Neural cell (in vitro differentiated cells): ENCODE results near the gene OR52W1. TPM values are rescaled to one million over a fixed set of nuclear protein-coding genes. Genes with fewer than 3 reads are reported as not detected.

Experiments
- H2AFZ ChIP-seq: fragments of 200-600, 300-800 bp; sonication (generic), shearing (Covaris generic); 2 replicates; pipeline ENCODE4 v1.6.0; 2014; ENCODE audit warnings: low read depth, mild to moderate bottlenecking, antibody characterized with exemption, low read length, moderate library complexity
- H3F3A ChIP-seq: fragments of 200-600 bp; shearing (Covaris generic); 2 replicates; pipeline ENCODE4 v1.6.1; 2016; ENCODE audit warnings: mild to moderate bottlenecking, moderate library complexity, mixed read lengths, antibody characterized with exemption, low read length; ENCODE audit not compliant: insufficient read depth, poor library complexity, severe bottlenecking
- H3K27ac ChIP-seq: fragments of 200-600, 300-800 bp; sonication (generic), shearing (Covaris generic); 2 replicates; pipeline ENCODE4 v1.5.1; 2014; ENCODE audit warnings: mild to moderate bottlenecking, low read length, moderate library complexity
- H3K27me3 ChIP-seq: fragments of 300-800, 200-600 bp; sonication (generic), shearing (Covaris generic); 2 replicates; pipeline ENCODE4 v1.6.0; 2014; ENCODE audit warnings: mild to moderate bottlenecking, low read depth, low read length, moderate library complexity; ENCODE audit not compliant: insufficient read depth
- H3K36me3 ChIP-seq: fragments of 300-800, 200-600 bp; sonication (generic), shearing (Covaris generic); 2 replicates; pipeline ENCODE4 v1.5.1; 2014; ENCODE audit warnings: mild to moderate bottlenecking, antibody characterized with exemption, low read length, moderate library complexity; ENCODE audit not compliant: insufficient read depth
- H3K4me2 ChIP-seq: fragments of 300-800, 200-600 bp; sonication (generic), shearing (Covaris generic); 2 replicates; pipeline ENCODE4 v1.6.0; 2014; ENCODE audit warnings: mild to moderate bottlenecking, low read length
- H3K4me3 ChIP-seq: fragments of 300-800, 200-600 bp; sonication (generic), shearing (Covaris generic); 2 replicates; pipeline ENCODE4 v1.5.1; 2014; ENCODE audit warnings: mild to moderate bottlenecking, low read length, moderate library complexity
- H3K79me2 ChIP-seq: fragments of 200-600 bp; shearing (Covaris generic); replicated peaks from 2 replicates; pipeline ENCODE4 v1.6.0; 2014; ENCODE audit warnings: mild to moderate bottlenecking, low read length, moderate library complexity; ENCODE audit not compliant: insufficient read depth
- H3K9ac ChIP-seq: fragments of 300-800, 200-600 bp; sonication (generic), shearing (Covaris generic); 2 replicates; pipeline ENCODE4 v1.6.1; 2016; ENCODE audit warnings: mild to moderate bottlenecking, low read length, mixed read lengths
- H3K9me2 ChIP-seq: fragments of 200-600 bp; shearing (Covaris generic); 2 replicates; pipeline ENCODE4 v1.6.1; 2016; ENCODE audit warnings: mild to moderate bottlenecking, low read length, mixed read lengths; ENCODE audit not compliant: insufficient read depth
- H3K9me3 ChIP-seq: fragments of 200-600, 300-800 bp; sonication (generic), shearing (Covaris generic); 2 replicates; pipeline ENCODE4 v1.6.1; 2016; ENCODE audit warnings: mild to moderate bottlenecking, mixed run types, low read length, moderate library complexity, mixed read lengths
- H4K20me1 ChIP-seq: fragments of 200-600 bp; shearing (Covaris generic); 2 replicates; pipeline ENCODE4 v1.6.1; 2016; ENCODE audit warnings: mild to moderate bottlenecking, mixed run types; ENCODE audit not compliant: insufficient read depth
- CTCF ChIP-seq: fragments of 450-650 bp; IDR thresholded peaks from 2 replicates; pipeline ENCODE4 v1.5.1; 2014; ENCODE audit warnings: antibody characterized with exemption, mild to moderate bottlenecking, moderate library complexity; ENCODE audit not compliant: poor library complexity, severe bottlenecking
- EP300 ChIP-seq: fragments of 450-650 bp; conservative IDR thresholded peaks from 2 replicates; pipeline ENCODE4 v1.6.1; 2014; ENCODE audit warnings: antibody characterized with exemption, mild to moderate bottlenecking, moderate library complexity; ENCODE audit not compliant: poor library complexity, severe bottlenecking
- EZH2 ChIP-seq: fragments of 200-600, 300-800 bp; shearing (Covaris generic), sonication (generic); IDR thresholded peaks from 2 replicates; pipeline ENCODE4 v1.6.1; 2014; ENCODE audit warnings: antibody characterized with exemption, low read length, borderline replicate concordance, mild to moderate bottlenecking; ENCODE audit not compliant: insufficient read depth, poor library complexity, severe bottlenecking
- MXI1 ChIP-seq: fragments of 450-650 bp; conservative IDR thresholded peaks from 2 replicates; pipeline ENCODE4 v1.6.1; 2014; ENCODE audit warnings: antibody characterized with exemption, mild to moderate bottlenecking; ENCODE audit not compliant: poor library complexity, severe bottlenecking
- POLR2AphosphoS5 ChIP-seq: IDR thresholded peaks from 2 replicates; pipeline ENCODE4 v1.6.1; 2012
- RAD21 ChIP-seq: fragments of 450-650 bp; conservative IDR thresholded peaks from 2 replicates; pipeline ENCODE4 v1.6.1; 2014; ENCODE audit warnings: antibody characterized with exemption, mild to moderate bottlenecking, moderate library complexity
- REST ChIP-seq: IDR thresholded peaks from 2 replicates; pipeline ENCODE4 v1.6.1; 2012; ENCODE audit warnings: borderline replicate concordance
- SMC3 ChIP-seq: fragments of 450-650 bp; conservative IDR thresholded peaks from 2 replicates; pipeline ENCODE4 v1.6.1; 2014; ENCODE audit warnings: antibody characterized with exemption, mild to moderate bottlenecking, moderate library complexity; ENCODE audit not compliant: poor library complexity
- TAF1 ChIP-seq: IDR thresholded peaks from 2 replicates; pipeline ENCODE4 v1.6.1; 2012; ENCODE audit warnings: low read depth
- polyA plus RNA-seq: library from polyadenylated mRNA; depleted of rRNA; stranded (reverse); fragments of >200 nt; gene quantifications from 2 replicates; pipeline ENCODE4 v1.2.3, GENCODE V29; 2014

OR52W1 gene
- polyA plus RNA-seq, 1 donor from 2014 or later = not detected

GRCh38 chr11:6203327-6203726 lies 4.3 kb downstream of the OR52W1 start:
- TF ChIP-seq MXI1 = no peak
- no peak for TF ChIP-seq TAF1
- no peak for TF ChIP-seq CTCF
- no peak for TF ChIP-seq REST
- TF ChIP-seq EZH2 = no peak
- no peak for TF ChIP-seq EP300
- TF ChIP-seq SMC3 = no peak
- no peak for TF ChIP-seq RAD21
- no peak for TF ChIP-seq POLR2AphosphoS5
- H3K79me2 ChIP-seq = no peaks in the 10 kb centered on the region
- H3F3A ChIP-seq = no peaks in the 10 kb centered on the region
- H3K4me2 ChIP-seq = no peak overlapping the region
- no peaks in the 10 kb centered on the region for H3K27me3 ChIP-seq
- H3K27ac ChIP-seq = no peak overlapping the region
- H3K36me3 ChIP-seq = no peaks in the 10 kb centered on the region
- H2AFZ ChIP-seq = no peak overlapping the region
- H4K20me1 ChIP-seq = no peaks in the 10 kb centered on the region
- H3K9me2 ChIP-seq = no peaks in the 10 kb centered on the region
- H3K4me3 ChIP-seq = no peak overlapping the region
- H3K9me3 ChIP-seq = no peaks in the 10 kb centered on the region
- H3K9ac ChIP-seq = no peak overlapping the region

- H3K27ac ChIP-seq = no peak overlapping the region
- H4K20me1 ChIP-seq = no peaks in the 10 kb centered on the region
- H3K9me2 ChIP-seq = no peaks in the 10 kb centered on the region
- no peaks in the 10 kb centered on the region for H3K79me2 ChIP-seq
- no peak overlapping the region for H3K4me2 ChIP-seq
- TF ChIP-seq POLR2AphosphoS5 = no peak
- no peak for TF ChIP-seq REST
- no peak for TF ChIP-seq TAF1
- no peak for TF ChIP-seq EZH2
- TF ChIP-seq MXI1 = no peak
- TF ChIP-seq CTCF = no peak
- TF ChIP-seq SMC3 = no peak
- TF ChIP-seq EP300 = no peak
- no peak for TF ChIP-seq RAD21
- H3K9ac ChIP-seq = no peak overlapping the region
- no peak overlapping the region for H3K4me3 ChIP-seq
- no peaks in the 10 kb centered on the region for H3K27me3 ChIP-seq
- no peaks in the 10 kb centered on the region for H3K36me3 ChIP-seq
- no peak overlapping the region for H2AFZ ChIP-seq
- no peaks in the 10 kb centered on the region for H3K9me3 ChIP-seq
- H3F3A ChIP-seq = no peaks in the 10 kb centered on the region
Observed at GRCh38 chr11:6204706-6205105, 5.7 kb downstream of the OR52W1 start.
